PFSK-1 (cell line): ENCODE measurements around the gene ANO4.

Experiments
- POLR2AphosphoS5 ChIP-seq: IDR thresholded peaks from 2 replicates; pipeline ENCODE4 v1.6.1; 2012; ENCODE audit warnings: low read depth, mild to moderate bottlenecking, control low read depth, low read length, moderate library complexity
- REST ChIP-seq, 2 experiments: IDR thresholded peaks; 2 replicates each; pipeline versions ENCODE4 v1.6.1 to v1.8.0; 2011 to 2012; ENCODE audit warnings: low read depth in 2 of 2, low read length in 2 of 2, control low read depth in 1 of 2, inconsistent platforms in 1 of 2, mild to moderate bottlenecking in 1 of 2, moderate library complexity in 1 of 2; ENCODE audit not compliant: insufficient read depth in 1 of 2
- SIN3A ChIP-seq: IDR thresholded peaks from 2 replicates; pipeline ENCODE4 v1.6.1; 2012; ENCODE audit warnings: mild to moderate bottlenecking, low read length, moderate library complexity, borderline replicate concordance; ENCODE audit not compliant: insufficient read depth
- TAF1 ChIP-seq: IDR thresholded peaks from 2 replicates; pipeline ENCODE4 v1.6.1; 2012; ENCODE audit warnings: low read length, control low read depth, borderline replicate concordance; ENCODE audit not compliant: insufficient read depth

DNA sequence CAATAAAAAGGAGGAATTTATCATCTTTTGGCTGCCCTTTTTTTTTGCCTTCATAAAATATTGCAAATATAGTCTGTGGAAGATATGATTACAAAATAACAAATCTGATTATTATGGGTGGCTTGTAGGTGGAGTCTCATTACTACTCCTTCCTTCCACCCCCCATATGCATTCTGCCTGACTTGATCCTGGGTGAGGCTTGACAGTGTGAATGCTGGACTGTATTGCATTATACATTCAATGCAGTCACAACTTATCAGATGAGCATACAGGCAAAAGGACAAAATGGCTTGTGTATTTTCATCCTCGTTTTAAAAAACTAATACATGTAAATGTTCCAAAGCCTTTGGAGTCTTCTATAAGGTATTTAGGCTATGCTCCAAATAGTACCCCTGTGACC, 186.3 kb downstream of the ANO4 start:
- TF ChIP-seq REST (IDR thresholded peaks at IDR 0.05; ENCODE audit: insufficient read depth in 1 of 2, low read depth in 2 of 2, low read length in 2 of 2) (no peak), POLR2AphosphoS5 (no peak), SIN3A (no peak), TAF1 (no peak)
